Body of pancreas (tissue), 4 donors: ENCODE data around the gene LGR4. TPM values are rescaled to one million over a fixed set of nuclear protein-coding genes. Genes with fewer than 3 reads are reported as not detected.
A peak's percentile ranks its signal among the peaks of the same experiment; 100 is the strongest.

Source experiments
- ATAC-seq: fragments of 150-250 bp; one replicate; pipeline ENCODE4 v1.9.1; 2016
- DNase-seq, 4 donors: peaks; one replicate each; pipeline ENCODE4 v3.0.0-alpha.2; 2019
- H3K27ac ChIP-seq, 4 donors: fragments of 200-600 bp; sonication (generic); 1 replicate in 3 of 4; 2 replicates in 1 of 4; pipeline versions ENCODE4 v1.5.1 to v1.6.1; 2016 to 2019; ENCODE audit warnings: mild to moderate bottlenecking in 1 of 4, mixed read lengths in 1 of 4, moderate library complexity in 1 of 4
- H3K27me3 ChIP-seq, 2 donors: fragments of 200-600 bp; sonication (generic); one replicate each; pipeline ENCODE4 v1.6.0; 2016; ENCODE audit warnings: mild to moderate bottlenecking in 1 of 2
- H3K36me3 ChIP-seq, 2 donors: fragments of 200-600 bp; sonication (generic); replicated peaks in 1 of 2; 2 replicates each; pipeline ENCODE4 v1.5.1; 2016; ENCODE audit warnings: low read depth in 2 of 2; ENCODE audit not compliant: insufficient read depth in 1 of 2
- H3K4me1 ChIP-seq: fragments of 200-600 bp; sonication (generic); one replicate; pipeline ENCODE4 v1.6.0; 2016
- H3K4me3 ChIP-seq, 2 donors: fragments of 200-600 bp; sonication (generic); 1 replicate in 1 of 2; 2 replicates in 1 of 2; pipeline ENCODE4 v1.5.1; 2016 to 2019
- H3K9me3 ChIP-seq, 3 donors: fragments of 200-600 bp; sonication (generic); 1 replicate in 2 of 3; 2 replicates in 1 of 3; pipeline ENCODE4 v1.5.1; 2016
- POLR2A ChIP-seq, 3 donors: fragments of 450-650 bp; IDR thresholded peaks; one replicate each; pipeline ENCODE4 v1.6.1; 2016; ENCODE audit warnings: antibody characterized with exemption in 3 of 3, mild to moderate bottlenecking in 2 of 3
- WGBS, 2 donors: methylation state at CpG; one replicate each; pipeline ENCODE4 v1.1.5; 2017; 5-methylcytosine and 5-hydroxymethylcytosine counted together
- intact Hi-C: fragments of 100-400 bp; cut with DNase I; formaldehyde crosslinking; loops from one replicate; pipeline ENCODE4 v1.15.1; 2023
- total RNA-seq, 2 donors: library from RNA; depleted of rRNA; stranded (reverse); fragments of >200 nt; gene quantifications; one replicate each; pipeline ENCODE4 v1.1.0, GENCODE V29; 2016
- TF ChIP-seq, protein P1 (sequence below), 7 experiments: fragments of 450-650 bp in 4 of 7; fragments of 200-600 bp in 3 of 7; sonication (generic) in 3 of 7; IDR thresholded peaks; one replicate each; pipeline ENCODE4 v1.5.1; 2016 to 2019; ENCODE audit warnings: antibody characterized with exemption in 7 of 7

The LGR4 gene
- total RNA-seq, 2 donors from 2014 or later = 120 to 145 TPM

DNA sequence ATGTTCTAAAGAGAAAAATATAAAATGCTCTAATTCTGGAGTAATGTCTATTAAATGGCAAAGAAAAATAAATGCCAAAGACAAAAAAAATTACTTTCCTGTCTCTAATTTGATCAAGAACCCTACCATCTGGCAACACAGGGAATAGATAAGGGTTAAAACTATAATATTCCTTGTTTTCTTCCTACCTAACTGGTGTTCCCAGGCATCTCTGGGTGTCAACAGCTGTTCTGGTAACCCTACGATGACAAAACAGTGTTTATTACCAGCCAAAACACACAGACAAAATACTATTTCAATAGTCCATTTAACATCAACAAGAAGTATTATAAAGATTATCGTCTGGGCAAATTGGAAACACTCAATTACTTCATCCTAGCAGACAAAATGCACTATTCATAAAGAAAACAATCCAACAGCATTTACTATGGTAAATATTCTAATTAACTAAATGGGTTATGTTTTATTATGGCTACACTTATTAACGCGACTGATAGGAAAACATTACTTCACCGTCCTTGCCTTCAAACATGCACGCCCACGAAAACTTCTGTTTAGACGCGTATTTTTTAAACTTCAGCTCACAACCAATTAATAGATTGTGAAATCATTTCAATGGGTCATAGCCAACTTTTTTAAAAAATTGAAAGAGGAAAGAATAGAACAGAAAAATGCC is 50.6 kb downstream of the LGR4 start:
- 19 to 23% methylated on average over 9 of the region's 9 CpGs for WGBS, 2 donors
- DNase-seq (no peak), ATAC-seq (peak; percentile 37)
- Histone ChIP-seq H3K27me3 (no peaks in the 10 kb centered on the region), H3K36me3 (no peaks in the 10 kb centered on the region), H3K4me1 (peaks cover 80% of the 10 kb centered on the region), H3K27ac (peak overlapping the region; percentile 30 to 77 (median 68)), H3K9me3 (peaks cover 0 to 4% (median 0%) of the 10 kb centered on the region in 3 donors), H3K4me3 (no peak overlapping the region)
- TF ChIP-seq, protein P1, sequence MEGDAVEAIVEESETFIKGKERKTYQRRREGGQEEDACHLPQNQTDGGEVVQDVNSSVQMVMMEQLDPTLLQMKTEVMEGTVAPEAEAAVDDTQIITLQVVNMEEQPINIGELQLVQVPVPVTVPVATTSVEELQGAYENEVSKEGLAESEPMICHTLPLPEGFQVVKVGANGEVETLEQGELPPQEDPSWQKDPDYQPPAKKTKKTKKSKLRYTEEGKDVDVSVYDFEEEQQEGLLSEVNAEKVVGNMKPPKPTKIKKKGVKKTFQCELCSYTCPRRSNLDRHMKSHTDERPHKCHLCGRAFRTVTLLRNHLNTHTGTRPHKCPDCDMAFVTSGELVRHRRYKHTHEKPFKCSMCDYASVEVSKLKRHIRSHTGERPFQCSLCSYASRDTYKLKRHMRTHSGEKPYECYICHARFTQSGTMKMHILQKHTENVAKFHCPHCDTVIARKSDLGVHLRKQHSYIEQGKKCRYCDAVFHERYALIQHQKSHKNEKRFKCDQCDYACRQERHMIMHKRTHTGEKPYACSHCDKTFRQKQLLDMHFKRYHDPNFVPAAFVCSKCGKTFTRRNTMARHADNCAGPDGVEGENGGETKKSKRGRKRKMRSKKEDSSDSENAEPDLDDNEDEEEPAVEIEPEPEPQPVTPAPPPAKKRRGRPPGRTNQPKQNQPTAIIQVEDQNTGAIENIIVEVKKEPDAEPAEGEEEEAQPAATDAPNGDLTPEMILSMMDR (IDR thresholded peaks at IDR 0.05) = no peak
- intact Hi-C loops = no loop called here

- Histone ChIP-seq H3K36me3 (no peaks in the 10 kb centered on the region), H3K9me3 (peaks cover 0 to 4% (median 0%) of the 10 kb centered on the region in 3 donors), H3K27ac (peak overlapping the region; percentile 22 to 77 (median 68)), H3K4me3 (no peak overlapping the region), H3K27me3 (no peaks in the 10 kb centered on the region), H3K4me1 (peaks cover 80% of the 10 kb centered on the region)
- ATAC-seq = no peak
- 57 to 60% methylated on average over 4 of the region's 4 CpGs for WGBS, 2 donors
- intact Hi-C loops = no loop called here
- no peak for DNase-seq
- TF ChIP-seq POLR2A (IDR thresholded peaks at IDR 0.05) = no peak
- TF ChIP-seq, protein P1 (IDR thresholded peaks at IDR 0.05) = no peak
Measured at GRCh38 chr11:27420722-27421572, 51.6 kb downstream of the LGR4 start.

- 63 to 70% methylated on average over 4 of the region's 4 CpGs for WGBS, 2 donors
- no peak for ATAC-seq
- Histone ChIP-seq H3K9me3 (peaks cover 0 to 4% (median 0%) of the 10 kb centered on the region in 3 donors), H3K4me1 (peaks cover 80% of the 10 kb centered on the region), H3K4me3 (no peak overlapping the region), H3K27ac (peak overlapping the region in 2 of 4 donors; percentile 36 to 46), H3K27me3 (no peaks in the 10 kb centered on the region), H3K36me3 (no peaks in the 10 kb centered on the region)
- TF ChIP-seq, protein P1 (IDR thresholded peaks at IDR 0.05) = no peak
- no peak for TF ChIP-seq POLR2A (IDR thresholded peaks at IDR 0.05)
- intact Hi-C loops = no loop called here
- DNase-seq = no peak
Measured at GRCh38 chr11:27420217-27420616, 52.4 kb downstream of the LGR4 start.

DNA sequence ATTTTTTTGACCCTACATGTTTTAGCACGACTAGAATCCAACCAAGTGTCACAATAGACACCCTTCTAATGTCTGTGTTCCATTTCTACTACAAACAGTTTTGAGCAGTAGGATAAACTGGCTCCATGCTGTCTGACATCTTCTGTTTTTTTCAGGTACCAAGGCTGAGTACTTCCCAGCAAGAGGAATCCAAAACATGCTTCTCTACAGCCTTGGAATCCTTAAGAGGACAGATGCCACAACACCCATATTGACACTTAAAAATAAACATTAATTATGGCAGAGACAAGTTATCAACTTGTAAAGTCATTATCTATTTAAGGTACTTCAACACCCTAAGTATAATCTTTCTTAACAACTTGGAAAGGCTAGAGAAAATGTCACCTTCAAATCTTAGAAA is 54.2 kb downstream of the LGR4 start:
- intact Hi-C loops = no loop called here
- ATAC-seq (no peak), DNase-seq (no peak)
- H3K9me3 ChIP-seq = peaks cover 0 to 4% (median 0%) of the 10 kb centered on the region in 3 donors
- no peaks in the 10 kb centered on the region for H3K36me3 ChIP-seq
- no peak overlapping the region for H3K4me3 ChIP-seq
- no peak for TF ChIP-seq POLR2A (IDR thresholded peaks at IDR 0.05)
- TF ChIP-seq, protein P1 (IDR thresholded peaks at IDR 0.05) = no peak
- H3K27me3 ChIP-seq = no peaks in the 10 kb centered on the region
- WGBS, 2 donors = 34 to 39% methylated on average over 1 of the region's 1 CpG
- H3K4me1 ChIP-seq = peaks cover 79% of the 10 kb centered on the region
- H3K27ac ChIP-seq = peak overlapping the region in 1 of 4 donors; percentile 28
